Measurements from ENCODE around the gene FBXO28. TPM values are rescaled to one million over a fixed set of nuclear protein-coding genes. Genes with fewer than 3 reads are reported as not detected.
A peak's percentile ranks its signal among the peaks of the same experiment; 100 is the strongest.

The FBXO28 gene
- total and polyA plus RNA-seq, 10 of the 15 experiments (the other 5 are each of a cell fraction or from before 2014, with no cell fraction given), result 4.3 to 23.2 (median 18.4) TPM

DNA sequence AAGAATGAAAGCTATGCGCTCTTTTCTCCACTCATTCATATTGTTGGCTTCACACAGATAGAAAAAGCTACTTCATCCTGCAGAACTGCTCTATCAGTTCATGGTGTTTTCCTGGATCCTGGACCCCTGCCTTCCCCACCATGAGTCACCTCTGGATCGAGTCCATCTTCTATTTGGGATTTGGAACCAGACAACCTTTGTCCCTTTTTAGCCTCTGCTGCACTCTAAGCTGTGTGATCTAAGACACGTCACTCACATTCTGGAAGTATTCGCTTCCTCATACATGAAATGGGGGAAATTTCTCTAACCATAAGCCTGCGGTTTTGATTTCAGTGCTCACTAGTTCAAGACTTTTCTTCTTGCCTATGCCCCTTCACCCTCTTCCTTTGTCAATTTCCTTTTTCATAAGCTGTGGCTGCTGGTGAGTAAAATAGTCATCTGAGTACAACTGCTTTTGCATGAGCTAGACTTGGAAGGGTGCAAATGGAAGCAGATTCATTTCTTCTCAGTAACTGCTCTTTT is 55.0 kb downstream of the FBXO28 start (continued):
- TF ChIP-seq DPF2 (IDR thresholded peaks at IDR 0.05) (peak; percentile 77), SP1 (IDR thresholded peaks at IDR 0.05; ENCODE audit: low read depth, low read length) (no peak), SUPT20H (IDR thresholded peaks at IDR 0.05; ENCODE audit: borderline replicate concordance, control insufficient read depth, low read depth, low read length) (no peak), KAT2A (conservative IDR thresholded peaks at IDR 0.05; ENCODE audit: control insufficient read depth, low read depth, low read length) (no peak), STAT3 (IDR thresholded peaks at IDR 0.05; ENCODE audit: low read depth, low read length) (0 out of 2 replicates have a peak, but pooled peaks have one; percentile 22), RCOR1 (conservative IDR thresholded peaks at IDR 0.05; ENCODE audit: low read depth, low read length) (no peak), ZNF622 (IDR thresholded peaks at IDR 0.05) (no peak), BACH1 (IDR thresholded peaks at IDR 0.05; ENCODE audit: borderline replicate concordance) (no peak), WRNIP1 (IDR thresholded peaks at IDR 0.05; ENCODE audit: borderline replicate concordance, low read depth, low read length) (no peak), TCF12 (IDR thresholded peaks at IDR 0.05; ENCODE audit: low read depth, low read length) (no peak), RBBP5 (conservative IDR thresholded peaks at IDR 0.05) (no peak), SREBF1 (IDR thresholded peaks at IDR 0.05; ENCODE audit: low read length) (no peak), BCL11A (IDR thresholded peaks at IDR 0.05; ENCODE audit: low read depth, low read length) (0 out of 2 replicates have a peak, but pooled peaks have one; percentile 39), FOXK2 (IDR thresholded peaks at IDR 0.05) (no peak), YY1 (IDR thresholded peaks at IDR 0.05; ENCODE audit: low read depth, low read length) (no peak; the same call in 1 of the 2 replicates), ETV6 (conservative IDR thresholded peaks at IDR 0.05 in 1 of 2, IDR thresholded peaks at IDR 0.05 in 1 of 2; ENCODE audit: borderline replicate concordance in 1 of 2, low read depth in 1 of 2) (peak in 1 of 2 experiments; percentile 98; a peak in 2 of 4 replicates)
- TF ChIP-seq, protein P1, sequence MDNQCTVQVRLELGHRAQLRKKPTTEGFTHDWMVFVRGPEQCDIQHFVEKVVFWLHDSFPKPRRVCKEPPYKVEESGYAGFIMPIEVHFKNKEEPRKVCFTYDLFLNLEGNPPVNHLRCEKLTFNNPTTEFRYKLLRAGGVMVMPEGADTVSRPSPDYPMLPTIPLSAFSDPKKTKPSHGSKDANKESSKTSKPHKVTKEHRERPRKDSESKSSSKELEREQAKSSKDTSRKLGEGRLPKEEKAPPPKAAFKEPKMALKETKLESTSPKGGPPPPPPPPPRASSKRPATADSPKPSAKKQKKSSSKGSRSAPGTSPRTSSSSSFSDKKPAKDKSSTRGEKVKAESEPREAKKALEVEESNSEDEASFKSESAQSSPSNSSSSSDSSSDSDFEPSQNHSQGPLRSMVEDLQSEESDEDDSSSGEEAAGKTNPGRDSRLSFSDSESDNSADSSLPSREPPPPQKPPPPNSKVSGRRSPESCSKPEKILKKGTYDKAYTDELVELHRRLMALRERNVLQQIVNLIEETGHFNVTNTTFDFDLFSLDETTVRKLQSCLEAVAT (IDR thresholded peaks at IDR 0.05), result 0 out of 2 replicates have a peak, but pooled peaks have one; percentile 72
- TF ChIP-seq, protein P2, sequence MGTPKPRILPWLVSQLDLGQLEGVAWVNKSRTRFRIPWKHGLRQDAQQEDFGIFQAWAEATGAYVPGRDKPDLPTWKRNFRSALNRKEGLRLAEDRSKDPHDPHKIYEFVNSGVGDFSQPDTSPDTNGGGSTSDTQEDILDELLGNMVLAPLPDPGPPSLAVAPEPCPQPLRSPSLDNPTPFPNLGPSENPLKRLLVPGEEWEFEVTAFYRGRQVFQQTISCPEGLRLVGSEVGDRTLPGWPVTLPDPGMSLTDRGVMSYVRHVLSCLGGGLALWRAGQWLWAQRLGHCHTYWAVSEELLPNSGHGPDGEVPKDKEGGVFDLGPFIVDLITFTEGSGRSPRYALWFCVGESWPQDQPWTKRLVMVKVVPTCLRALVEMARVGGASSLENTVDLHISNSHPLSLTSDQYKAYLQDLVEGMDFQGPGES (IDR thresholded peaks at IDR 0.05), result no peak
- TF ChIP-seq, protein P3, sequence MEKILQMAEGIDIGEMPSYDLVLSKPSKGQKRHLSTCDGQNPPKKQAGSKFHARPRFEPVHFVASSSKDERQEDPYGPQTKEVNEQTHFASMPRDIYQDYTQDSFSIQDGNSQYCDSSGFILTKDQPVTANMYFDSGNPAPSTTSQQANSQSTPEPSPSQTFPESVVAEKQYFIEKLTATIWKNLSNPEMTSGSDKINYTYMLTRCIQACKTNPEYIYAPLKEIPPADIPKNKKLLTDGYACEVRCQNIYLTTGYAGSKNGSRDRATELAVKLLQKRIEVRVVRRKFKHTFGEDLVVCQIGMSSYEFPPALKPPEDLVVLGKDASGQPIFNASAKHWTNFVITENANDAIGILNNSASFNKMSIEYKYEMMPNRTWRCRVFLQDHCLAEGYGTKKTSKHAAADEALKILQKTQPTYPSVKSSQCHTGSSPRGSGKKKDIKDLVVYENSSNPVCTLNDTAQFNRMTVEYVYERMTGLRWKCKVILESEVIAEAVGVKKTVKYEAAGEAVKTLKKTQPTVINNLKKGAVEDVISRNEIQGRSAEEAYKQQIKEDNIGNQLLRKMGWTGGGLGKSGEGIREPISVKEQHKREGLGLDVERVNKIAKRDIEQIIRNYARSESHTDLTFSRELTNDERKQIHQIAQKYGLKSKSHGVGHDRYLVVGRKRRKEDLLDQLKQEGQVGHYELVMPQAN (conservative IDR thresholded peaks at IDR 0.05), result no peak
- TF ChIP-seq, protein P4, sequence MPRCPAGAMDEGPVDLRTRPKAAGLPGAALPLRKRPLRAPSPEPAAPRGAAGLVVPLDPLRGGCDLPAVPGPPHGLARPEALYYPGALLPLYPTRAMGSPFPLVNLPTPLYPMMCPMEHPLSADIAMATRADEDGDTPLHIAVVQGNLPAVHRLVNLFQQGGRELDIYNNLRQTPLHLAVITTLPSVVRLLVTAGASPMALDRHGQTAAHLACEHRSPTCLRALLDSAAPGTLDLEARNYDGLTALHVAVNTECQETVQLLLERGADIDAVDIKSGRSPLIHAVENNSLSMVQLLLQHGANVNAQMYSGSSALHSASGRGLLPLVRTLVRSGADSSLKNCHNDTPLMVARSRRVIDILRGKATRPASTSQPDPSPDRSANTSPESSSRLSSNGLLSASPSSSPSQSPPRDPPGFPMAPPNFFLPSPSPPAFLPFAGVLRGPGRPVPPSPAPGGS (IDR thresholded peaks at IDR 0.05; ENCODE audit: borderline replicate concordance, insufficient read depth, low read depth, low read length, poor library complexity, severe bottlenecking), result no peak
- TF ChIP-seq, protein P5, sequence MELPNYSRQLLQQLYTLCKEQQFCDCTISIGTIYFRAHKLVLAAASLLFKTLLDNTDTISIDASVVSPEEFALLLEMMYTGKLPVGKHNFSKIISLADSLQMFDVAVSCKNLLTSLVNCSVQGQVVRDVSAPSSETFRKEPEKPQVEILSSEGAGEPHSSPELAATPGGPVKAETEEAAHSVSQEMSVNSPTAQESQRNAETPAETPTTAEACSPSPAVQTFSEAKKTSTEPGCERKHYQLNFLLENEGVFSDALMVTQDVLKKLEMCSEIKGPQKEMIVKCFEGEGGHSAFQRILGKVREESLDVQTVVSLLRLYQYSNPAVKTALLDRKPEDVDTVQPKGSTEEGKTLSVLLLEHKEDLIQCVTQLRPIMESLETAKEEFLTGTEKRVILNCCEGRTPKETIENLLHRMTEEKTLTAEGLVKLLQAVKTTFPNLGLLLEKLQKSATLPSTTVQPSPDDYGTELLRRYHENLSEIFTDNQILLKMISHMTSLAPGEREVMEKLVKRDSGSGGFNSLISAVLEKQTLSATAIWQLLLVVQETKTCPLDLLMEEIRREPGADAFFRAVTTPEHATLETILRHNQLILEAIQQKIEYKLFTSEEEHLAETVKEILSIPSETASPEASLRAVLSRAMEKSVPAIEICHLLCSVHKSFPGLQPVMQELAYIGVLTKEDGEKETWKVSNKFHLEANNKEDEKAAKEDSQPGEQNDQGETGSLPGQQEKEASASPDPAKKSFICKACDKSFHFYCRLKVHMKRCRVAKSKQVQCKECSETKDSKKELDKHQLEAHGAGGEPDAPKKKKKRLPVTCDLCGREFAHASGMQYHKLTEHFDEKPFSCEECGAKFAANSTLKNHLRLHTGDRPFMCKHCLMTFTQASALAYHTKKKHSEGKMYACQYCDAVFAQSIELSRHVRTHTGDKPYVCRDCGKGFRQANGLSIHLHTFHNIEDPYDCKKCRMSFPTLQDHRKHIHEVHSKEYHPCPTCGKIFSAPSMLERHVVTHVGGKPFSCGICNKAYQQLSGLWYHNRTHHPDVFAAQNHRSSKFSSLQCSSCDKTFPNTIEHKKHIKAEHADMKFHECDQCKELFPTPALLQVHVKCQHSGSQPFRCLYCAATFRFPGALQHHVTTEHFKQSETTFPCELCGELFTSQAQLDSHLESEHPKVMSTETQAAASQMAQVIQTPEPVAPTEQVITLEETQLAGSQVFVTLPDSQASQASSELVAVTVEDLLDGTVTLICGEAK (IDR thresholded peaks at IDR 0.05; ENCODE audit: borderline replicate concordance), result no peak
